Stimulated activated naive B cell treated with anti-CD40 and anti-IgM and Interleukin-4, amounts not matched to agents 10 μg/mL and 1 μg/mL and 100 μg/mL, for 72 hours (primary cell): ENCODE results near the gene TENM3.
A peak's percentile ranks its signal among the peaks of the same experiment; 100 is the strongest.

Source experiments
- ATAC-seq, 2 donors: fragments of 150-1000 bp; cut with Tn5 transposase; replicated peaks; 2 replicates each; pipeline ENCODE4 v1.10.0; 2021; ENCODE audit warnings: moderate library complexity in 1 of 2
- DNase-seq: peaks from one replicate; pipeline ENCODE4 v3.0.0; 2021
- H3K27ac Mint-ChIP-seq: one replicate; pipeline ENCODE4 v1.8.0; 2022; ENCODE audit warnings: mild to moderate bottlenecking, mixed read lengths
- H3K27me3 Mint-ChIP-seq, 2 donors: one replicate each; pipeline ENCODE4 v1.8.0; 2022; ENCODE audit warnings: mixed read lengths in 2 of 2
- H3K36me3 Mint-ChIP-seq, 2 donors: one replicate each; pipeline ENCODE4 v1.8.0; 2022; ENCODE audit warnings: mixed read lengths in 2 of 2, mild to moderate bottlenecking in 1 of 2
- H3K4me1 Mint-ChIP-seq, 2 donors: one replicate each; pipeline ENCODE4 v1.8.0; 2022; ENCODE audit warnings: mixed read lengths in 2 of 2, mild to moderate bottlenecking in 1 of 2
- H3K4me3 Mint-ChIP-seq, 2 donors: one replicate each; pipeline ENCODE4 v1.8.0; 2022; ENCODE audit warnings: mild to moderate bottlenecking in 2 of 2, mixed read lengths in 2 of 2, moderate library complexity in 1 of 2
- H3K9me3 Mint-ChIP-seq, 2 donors: one replicate each; pipeline ENCODE4 v1.8.0; 2022; ENCODE audit warnings: mixed read lengths in 2 of 2, mild to moderate bottlenecking in 1 of 2

Gene TENM3

GRCh38 chr4:182800216-182800515 is 557.0 kb downstream of the TENM3 start:
- no peak for ATAC-seq
- peaks cover 0 to 1% of the 10 kb centered on the region in 2 donors for H3K9me3 Mint-ChIP-seq
- H3K4me1 Mint-ChIP-seq = no peaks in the 10 kb centered on the region
- H3K36me3 Mint-ChIP-seq = peaks cover 0 to 2% of the 10 kb centered on the region in 2 donors
- no peak overlapping the region for H3K27ac Mint-ChIP-seq
- no peak overlapping the region for H3K4me3 Mint-ChIP-seq
- no peak for DNase-seq
- peaks cover 14 to 17% of the 10 kb centered on the region in 2 donors for H3K27me3 Mint-ChIP-seq

GRCh38 chr4:182801636-182802035 is 558.4 kb downstream of the TENM3 start:
- peaks cover 19 to 32% of the 10 kb centered on the region in 2 donors for H3K27me3 Mint-ChIP-seq
- DNase-seq (no peak), ATAC-seq (no peak)
- peaks cover 0 to 2% of the 10 kb centered on the region in 2 donors for H3K36me3 Mint-ChIP-seq
- H3K4me1 Mint-ChIP-seq = peaks cover 2 to 4% of the 10 kb centered on the region in 2 donors
- H3K4me3 Mint-ChIP-seq = no peak overlapping the region
- no peak overlapping the region for H3K27ac Mint-ChIP-seq
- H3K9me3 Mint-ChIP-seq = peaks cover 0 to 1% of the 10 kb centered on the region in 2 donors

- H3K9me3 Mint-ChIP-seq = peaks cover 0 to 1% of the 10 kb centered on the region in 2 donors
- DNase-seq (no peak), ATAC-seq (no peak)
- peaks cover 4 to 7% of the 10 kb centered on the region in 2 donors for H3K4me1 Mint-ChIP-seq
- no peak overlapping the region for H3K4me3 Mint-ChIP-seq
- peaks cover 17 to 38% of the 10 kb centered on the region in 2 donors for H3K27me3 Mint-ChIP-seq
- H3K36me3 Mint-ChIP-seq = peaks cover 0 to 2% of the 10 kb centered on the region in 2 donors
- H3K27ac Mint-ChIP-seq = no peak overlapping the region
Measured at GRCh38 chr4:182802621-182803020, 559.4 kb downstream of the TENM3 start.

GRCh38 chr4:182803235-182803634 is 560.0 kb downstream of the TENM3 start:
- no peak overlapping the region for H3K27ac Mint-ChIP-seq
- peaks cover 0 to 1% of the 10 kb centered on the region in 2 donors for H3K9me3 Mint-ChIP-seq
- peaks cover 17 to 38% of the 10 kb centered on the region in 2 donors for H3K27me3 Mint-ChIP-seq
- H3K36me3 Mint-ChIP-seq = peaks cover 0 to 2% of the 10 kb centered on the region in 2 donors
- no peak overlapping the region for H3K4me3 Mint-ChIP-seq
- ATAC-seq (no peak), DNase-seq (no peak)
- peaks cover 4 to 7% of the 10 kb centered on the region in 2 donors for H3K4me1 Mint-ChIP-seq

GRCh38 chr4:182804131-182804530 is 560.9 kb downstream of the TENM3 start:
- H3K9me3 Mint-ChIP-seq = peaks cover 0 to 2% of the 10 kb centered on the region in 2 donors

GRCh38 chr4:182805321-182805720 is 562.1 kb downstream of the TENM3 start:
- no peaks in the 10 kb centered on the region for H3K36me3 Mint-ChIP-seq
- H3K9me3 Mint-ChIP-seq = peaks cover 0 to 2% of the 10 kb centered on the region in 2 donors

More at GRCh38 chr4:182804131-182804530, 560.9 kb downstream of the TENM3 start:
- no peak for DNase-seq
- ATAC-seq = no peak
- Mint-ChIP-seq H3K4me1 (peaks cover 10 to 13% of the 10 kb centered on the region in 2 donors), H3K27ac (no peak overlapping the region), H3K27me3 (peaks cover 23 to 38% of the 10 kb centered on the region in 2 donors), H3K4me3 (no peak overlapping the region), H3K36me3 (peaks cover 0 to 2% of the 10 kb centered on the region in 2 donors)

GRCh38 chr4:182805750-182806149 is 562.5 kb downstream of the TENM3 start:
- Mint-ChIP-seq H3K9me3 (peaks cover 0 to 2% of the 10 kb centered on the region in 2 donors), H3K4me1 (peaks cover 12 to 16% of the 10 kb centered on the region in 2 donors), H3K27me3 (peaks cover 23 to 38% of the 10 kb centered on the region in 2 donors), H3K27ac (no peak overlapping the region), H3K36me3 (no peaks in the 10 kb centered on the region), H3K4me3 (no peak overlapping the region)
- no peak for DNase-seq
- no peak for ATAC-seq

More at GRCh38 chr4:182805321-182805720, 562.1 kb downstream of the TENM3 start:
- no peak for DNase-seq
- Mint-ChIP-seq H3K4me1 (peaks cover 12 to 16% of the 10 kb centered on the region in 2 donors), H3K27me3 (peaks cover 23 to 38% of the 10 kb centered on the region in 2 donors), H3K27ac (no peak overlapping the region), H3K4me3 (no peak overlapping the region)
- no peak for ATAC-seq

- Mint-ChIP-seq H3K36me3 (no peaks in the 10 kb centered on the region), H3K9me3 (peaks cover 0 to 2% of the 10 kb centered on the region in 2 donors), H3K4me1 (peaks cover 12 to 16% of the 10 kb centered on the region in 2 donors), H3K4me3 (peak overlapping the region; percentile 75 to 85), H3K27ac (peak overlapping the region; percentile 44), H3K27me3 (peaks cover 23 to 33% of the 10 kb centered on the region in 2 donors)
- peak; percentile 70 to 76 for ATAC-seq
- peak; percentile 53 for DNase-seq
Measured at GRCh38 chr4:182806259-182807252, 563.4 kb downstream of the TENM3 start.

GRCh38 chr4:182807346-182807745 is 564.1 kb downstream of the TENM3 start:
- ATAC-seq = no peak
- Mint-ChIP-seq H3K4me3 (no peak overlapping the region), H3K36me3 (peaks cover 4 to 5% of the 10 kb centered on the region in 2 donors), H3K9me3 (peaks cover 6 to 7% of the 10 kb centered on the region in 2 donors), H3K4me1 (peaks cover 12 to 16% of the 10 kb centered on the region in 2 donors), H3K27ac (no peak overlapping the region), H3K27me3 (peaks cover 28 to 39% of the 10 kb centered on the region in 2 donors)
- DNase-seq = no peak

GRCh38 chr4:182807767-182808548 is 564.8 kb downstream of the TENM3 start:
- Mint-ChIP-seq H3K9me3 (peaks cover 7 to 8% of the 10 kb centered on the region in 2 donors), H3K4me1 (peaks cover 12 to 16% of the 10 kb centered on the region in 2 donors), H3K36me3 (peaks cover 6% of the 10 kb centered on the region in 2 donors), H3K4me3 (no peak overlapping the region), H3K27me3 (peaks cover 29 to 42% of the 10 kb centered on the region in 2 donors), H3K27ac (no peak overlapping the region)
- ATAC-seq = no peak
- DNase-seq = no peak

GRCh38 chr4:182808673-182809416 is 565.6 kb downstream of the TENM3 start:
- ATAC-seq = peak; percentile 68 to 84
- peak overlapping the region; percentile 17 for H3K27ac Mint-ChIP-seq
- peaks cover 6% of the 10 kb centered on the region in 2 donors for H3K36me3 Mint-ChIP-seq
- peaks cover 15 to 16% of the 10 kb centered on the region in 2 donors for H3K4me1 Mint-ChIP-seq
- peak overlapping the region; percentile 37 to 48 for H3K4me3 Mint-ChIP-seq
- peaks cover 34 to 47% of the 10 kb centered on the region in 2 donors for H3K27me3 Mint-ChIP-seq
- H3K9me3 Mint-ChIP-seq = peaks cover 12 to 13% of the 10 kb centered on the region in 2 donors
- peak; percentile 28 for DNase-seq

- DNase-seq = no peak
- peak overlapping the region in 1 of 2 donors; percentile 48 for H3K4me3 Mint-ChIP-seq
Measured at GRCh38 chr4:182809417-182810102, 566.4 kb downstream of the TENM3 start.

GRCh38 chr4:182810103-182810615 is 567.0 kb downstream of the TENM3 start:
- Mint-ChIP-seq H3K4me1 (peaks cover 15 to 16% of the 10 kb centered on the region in 2 donors), H3K9me3 (peaks cover 12 to 13% of the 10 kb centered on the region in 2 donors), H3K27me3 (peaks cover 25 to 37% of the 10 kb centered on the region in 2 donors), H3K27ac (no peak overlapping the region), H3K4me3 (no peak overlapping the region), H3K36me3 (peaks cover 6% of the 10 kb centered on the region in 2 donors)
- ATAC-seq (no peak), DNase-seq (no peak)

More at GRCh38 chr4:182809417-182810102, 566.4 kb downstream of the TENM3 start:
- Mint-ChIP-seq H3K4me1 (peaks cover 15 to 16% of the 10 kb centered on the region in 2 donors), H3K27me3 (peaks cover 27 to 41% of the 10 kb centered on the region in 2 donors), H3K27ac (peak overlapping the region; percentile 16), H3K9me3 (peaks cover 12 to 13% of the 10 kb centered on the region in 2 donors), H3K36me3 (peaks cover 6% of the 10 kb centered on the region in 2 donors)
- ATAC-seq = peak; percentile 15 to 26
